T-helper 1 cell treated with Interleukin-12 subunit alpha and Interleukin-12 subunit beta and Interleukin-4 antibody, amounts not matched to agents 30 μg/mL and 1 μg/mL, for 36 hours (primary cell): ENCODE results near the gene ARID3A.
A peak's percentile ranks its signal among the peaks of the same experiment; 100 is the strongest.

ENCODE experiments used
- H3K27ac Mint-ChIP-seq: one replicate; pipeline ENCODE4 v1.8.0; 2021; ENCODE audit warnings: mild to moderate bottlenecking, mixed read lengths
- H3K27me3 Mint-ChIP-seq: one replicate; pipeline ENCODE4 v1.8.0; 2021; ENCODE audit warnings: low read depth, mixed read lengths
- H3K36me3 Mint-ChIP-seq: one replicate; pipeline ENCODE4 v1.8.0; 2021; ENCODE audit warnings: low read depth, mixed read lengths
- H3K4me1 Mint-ChIP-seq: one replicate; pipeline ENCODE4 v1.8.0; 2021; ENCODE audit warnings: low read depth, mixed read lengths
- H3K4me3 Mint-ChIP-seq: one replicate; pipeline ENCODE4 v1.8.0; 2021; ENCODE audit warnings: mild to moderate bottlenecking, moderate library complexity, mixed read lengths
- H3K9me3 Mint-ChIP-seq: one replicate; pipeline ENCODE4 v1.8.0; 2021; ENCODE audit warnings: mixed read lengths

ARID3A gene

GRCh38 chr19:993831-994393, 68.1 kb downstream of the ARID3A start:
- Mint-ChIP-seq H3K9me3 (no peaks in the 10 kb centered on the region), H3K27ac (no peak overlapping the region), H3K36me3 (peaks cover 3% of the 10 kb centered on the region), H3K4me3 (no peak overlapping the region), H3K4me1 (peaks cover 6% of the 10 kb centered on the region), H3K27me3 (peaks cover 21% of the 10 kb centered on the region)

GRCh38 chr19:994516-994915, 68.7 kb downstream of the ARID3A start:
- Mint-ChIP-seq H3K4me1 (peaks cover 8% of the 10 kb centered on the region), H3K9me3 (no peaks in the 10 kb centered on the region), H3K36me3 (peaks cover 3% of the 10 kb centered on the region), H3K27ac (no peak overlapping the region), H3K4me3 (no peak overlapping the region), H3K27me3 (peaks cover 27% of the 10 kb centered on the region)

- peaks cover 9% of the 10 kb centered on the region for H3K4me1 Mint-ChIP-seq
- H3K36me3 Mint-ChIP-seq: peaks cover 3% of the 10 kb centered on the region
- no peak overlapping the region for H3K4me3 Mint-ChIP-seq
- peaks cover 27% of the 10 kb centered on the region for H3K27me3 Mint-ChIP-seq
- H3K27ac Mint-ChIP-seq: no peak overlapping the region
- H3K9me3 Mint-ChIP-seq: no peaks in the 10 kb centered on the region
These were observed 69.4 kb downstream of the ARID3A start for GRCh38 chr19:995051-995827.

GRCh38 chr19:996051-996838, 70.4 kb downstream of the ARID3A start:
- Mint-ChIP-seq H3K9me3 (no peaks in the 10 kb centered on the region), H3K4me3 (peak overlapping the region; percentile 37), H3K27me3 (peaks cover 30% of the 10 kb centered on the region), H3K27ac (peak overlapping the region; percentile 52), H3K36me3 (peaks cover 3% of the 10 kb centered on the region), H3K4me1 (peaks cover 9% of the 10 kb centered on the region)

- H3K4me1 Mint-ChIP-seq: peaks cover 9% of the 10 kb centered on the region
These were observed 72.2 kb downstream of the ARID3A start for GRCh38 chr19:998064-998463.

GRCh38 chr19:999379-999719, 73.5 kb downstream of the ARID3A start:
- Mint-ChIP-seq H3K36me3 (no peaks in the 10 kb centered on the region), H3K9me3 (no peaks in the 10 kb centered on the region), H3K27ac (no peak overlapping the region), H3K4me3 (no peak overlapping the region), H3K27me3 (peaks cover 37% of the 10 kb centered on the region), H3K4me1 (peaks cover 9% of the 10 kb centered on the region)

More at GRCh38 chr19:998064-998463, 72.2 kb downstream of the ARID3A start:
- H3K9me3 Mint-ChIP-seq: no peaks in the 10 kb centered on the region
- no peak overlapping the region for H3K4me3 Mint-ChIP-seq
- H3K27ac Mint-ChIP-seq: peak overlapping the region; percentile 45
- H3K27me3 Mint-ChIP-seq: peaks cover 37% of the 10 kb centered on the region
- H3K36me3 Mint-ChIP-seq: no peaks in the 10 kb centered on the region

- peak within 1 kb of the TSS; percentile 21 for H3K4me3 Mint-ChIP-seq
- H3K9me3 Mint-ChIP-seq: no peaks in the 10 kb centered on the region
- H3K27ac Mint-ChIP-seq: no peak within 1 kb of the TSS
- H3K4me1 Mint-ChIP-seq: peaks cover 9% of the 10 kb centered on the region
- H3K36me3 Mint-ChIP-seq: no peaks in the 10 kb centered on the region
- H3K27me3 Mint-ChIP-seq: peaks cover 37% of the 10 kb centered on the region
These were observed 74.3 kb downstream of the ARID3A start, which contains the start of gene GRIN3B for GRCh38 chr19:1000095-1000494. GRIN3B (plus strand) TSS chr19:1000419; CDS start chr19:1000438, 19 bp downstream.

GRCh38 chr19:1000591-1001537, 75.0 kb downstream of the ARID3A start:
- Mint-ChIP-seq H3K4me3 (peak overlapping the region; percentile 21), H3K27me3 (peaks cover 37% of the 10 kb centered on the region), H3K9me3 (no peaks in the 10 kb centered on the region), H3K36me3 (no peaks in the 10 kb centered on the region), H3K4me1 (peaks cover 9% of the 10 kb centered on the region), H3K27ac (no peak overlapping the region)

GRCh38 chr19:1001538-1002166, 75.8 kb downstream of the ARID3A start:
- Mint-ChIP-seq H3K27ac (no peak overlapping the region), H3K27me3 (peaks cover 32% of the 10 kb centered on the region), H3K4me1 (peaks cover 4% of the 10 kb centered on the region), H3K9me3 (no peaks in the 10 kb centered on the region), H3K36me3 (peaks cover 2% of the 10 kb centered on the region), H3K4me3 (no peak overlapping the region)

- Mint-ChIP-seq H3K4me1 (peaks cover 3% of the 10 kb centered on the region), H3K36me3 (peaks cover 6% of the 10 kb centered on the region), H3K4me3 (no peak overlapping the region), H3K27ac (no peak overlapping the region), H3K27me3 (peaks cover 27% of the 10 kb centered on the region), H3K9me3 (no peaks in the 10 kb centered on the region)
These were observed 76.8 kb downstream of the ARID3A start for GRCh38 chr19:1002600-1002999.

- H3K27me3 Mint-ChIP-seq: peaks cover 20% of the 10 kb centered on the region
- H3K4me1 Mint-ChIP-seq: peaks cover 3% of the 10 kb centered on the region
- no peak overlapping the region for H3K27ac Mint-ChIP-seq
- H3K4me3 Mint-ChIP-seq: no peak overlapping the region
- H3K36me3 Mint-ChIP-seq: peaks cover 6% of the 10 kb centered on the region
- no peaks in the 10 kb centered on the region for H3K9me3 Mint-ChIP-seq
These were observed 77.4 kb downstream of the ARID3A start for GRCh38 chr19:1003283-1003682.

GRCh38 chr19:1004204-1004802, 78.5 kb downstream of the ARID3A start:
- Mint-ChIP-seq H3K4me1 (peaks cover 2% of the 10 kb centered on the region), H3K36me3 (peaks cover 6% of the 10 kb centered on the region), H3K9me3 (no peaks in the 10 kb centered on the region), H3K27me3 (peaks cover 12% of the 10 kb centered on the region), H3K27ac (no peak overlapping the region), H3K4me3 (no peak overlapping the region)
